ENCODE data around the gene SCUBE3.

Gene SCUBE3

GRCh38 chr6:35213824-35214756 lies at the start of gene SCUBE3:
SCUBE3 (plus strand) TSS chr6:35213956; CDS start chr6:35214419, 463 bp downstream.
- TF ChIP-seq CTCF (IDR thresholded peaks at IDR 0.05) = no peak
- peak within 1 kb of the TSS; percentile 89 for H3K4me3 Mint-ChIP-seq
- peak within 1 kb of the TSS; percentile 86 for H3K27ac Mint-ChIP-seq
- no peaks in the 10 kb centered on the region for H3K9me3 Mint-ChIP-seq
- H3K4me1 Mint-ChIP-seq = peaks cover 68% of the 10 kb centered on the region
- H3K27me3 Mint-ChIP-seq (ENCODE audit: low read depth, poor library complexity) = peaks cover 25% of the 10 kb centered on the region
- peak; percentile 76 for DNase-seq
- no peaks in the 10 kb centered on the region for H3K36me3 Mint-ChIP-seq (ENCODE audit: low read depth)

DNA sequence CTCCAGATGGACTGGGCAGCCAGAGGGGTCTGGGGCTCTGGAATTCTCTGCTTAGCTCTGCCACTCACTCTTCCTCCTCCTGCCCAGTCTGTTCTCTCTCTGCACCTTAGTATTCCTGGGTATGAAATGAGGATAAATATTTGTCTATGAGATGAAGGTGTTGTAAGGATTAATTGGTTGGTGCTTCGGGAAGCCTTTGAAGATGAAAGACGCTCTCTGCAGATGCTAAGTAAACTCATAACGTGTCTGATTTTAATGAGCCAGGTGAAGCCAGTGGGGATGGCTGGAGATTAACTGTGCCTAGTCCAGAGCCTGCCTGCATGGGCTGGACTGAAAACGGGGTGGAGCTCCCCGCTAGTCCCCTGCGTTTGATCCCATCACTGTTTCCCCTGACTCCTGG lies 49.5 kb upstream of the SCUBE3 start:
- Mint-ChIP-seq H3K9me3 (peaks cover under 1% of the 10 kb centered on the region), H3K4me1 (peaks cover 93% of the 10 kb centered on the region), H3K4me3 (no peak overlapping the region), H3K27ac (peak overlapping the region; percentile 57), H3K27me3 (ENCODE audit: low read depth, poor library complexity) (no peaks in the 10 kb centered on the region), H3K36me3 (ENCODE audit: low read depth) (peaks cover 9% of the 10 kb centered on the region)
- DNase-seq = no peak
- no peak for TF ChIP-seq CTCF (IDR thresholded peaks at IDR 0.05)

- H3K27me3 Mint-ChIP-seq (ENCODE audit: low read depth, poor library complexity) = no peaks in the 10 kb centered on the region
- no peak overlapping the region for H3K4me3 Mint-ChIP-seq
- H3K4me1 Mint-ChIP-seq = peaks cover 93% of the 10 kb centered on the region
- H3K36me3 Mint-ChIP-seq (ENCODE audit: low read depth) = peaks cover 9% of the 10 kb centered on the region
- H3K27ac Mint-ChIP-seq = no peak overlapping the region
- DNase-seq = no peak
- peaks cover 6% of the 10 kb centered on the region for H3K9me3 Mint-ChIP-seq
- no peak for TF ChIP-seq CTCF (IDR thresholded peaks at IDR 0.05)
These were observed 48.9 kb upstream of the SCUBE3 start for GRCh38 chr6:35164868-35165267.

DNA sequence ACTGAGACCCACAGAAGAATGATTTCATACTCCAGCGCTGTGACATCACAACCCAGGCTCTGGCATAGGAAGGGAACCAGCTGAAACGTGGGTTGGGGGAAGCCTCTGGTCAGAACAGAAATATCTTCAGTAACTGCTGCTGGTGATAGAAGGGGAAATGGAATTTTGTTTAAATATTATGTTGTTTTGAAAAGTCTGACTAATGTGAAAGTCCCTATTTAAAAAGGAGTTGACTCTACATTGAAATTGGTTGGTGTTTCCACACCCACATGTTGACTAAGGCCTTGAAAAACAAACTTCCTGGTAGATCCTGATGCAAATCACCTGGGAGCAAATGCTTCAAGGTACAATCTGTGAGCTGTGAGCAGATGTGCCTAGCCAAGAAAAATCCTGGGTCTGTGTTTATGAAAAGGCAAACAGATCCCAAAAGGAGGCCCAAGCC lies 48.1 kb upstream of the SCUBE3 start:
- Mint-ChIP-seq H3K4me1 (peaks cover 90% of the 10 kb centered on the region), H3K4me3 (no peak overlapping the region), H3K9me3 (peaks cover 6% of the 10 kb centered on the region), H3K27ac (no peak overlapping the region), H3K27me3 (ENCODE audit: low read depth, poor library complexity) (no peaks in the 10 kb centered on the region), H3K36me3 (ENCODE audit: low read depth) (peaks cover 9% of the 10 kb centered on the region)
- no peak for TF ChIP-seq CTCF (IDR thresholded peaks at IDR 0.05)
- no peak for DNase-seq

- Mint-ChIP-seq H3K27me3 (ENCODE audit: low read depth, poor library complexity) (peaks cover 3% of the 10 kb centered on the region), H3K4me3 (no peak overlapping the region), H3K4me1 (peaks cover 90% of the 10 kb centered on the region), H3K36me3 (ENCODE audit: low read depth) (peaks cover 9% of the 10 kb centered on the region), H3K27ac (no peak overlapping the region), H3K9me3 (peaks cover 6% of the 10 kb centered on the region)
- TF ChIP-seq CTCF (IDR thresholded peaks at IDR 0.05) = no peak
- no peak for DNase-seq
These were observed 47.6 kb upstream of the SCUBE3 start for GRCh38 chr6:35166116-35166515.

Measured in nephron progenitor cell (in vitro differentiated cells).